ENCODE data around the gene PKP1. TPM values are rescaled to one million over a fixed set of nuclear protein-coding genes. Genes with fewer than 3 reads are reported as not detected.
A peak's percentile ranks its signal among the peaks of the same experiment; 100 is the strongest.

PKP1 gene
- total RNA-seq, 2 donors from 2014 or later = 0.83 to 2.8 TPM

GRCh38 chr1:201319631-201320030 lies 36.3 kb downstream of the PKP1 start:
- peak; percentile 73 for DNase-seq (ENCODE audit: low spot score)
- intact Hi-C loops (cut with DNase I) = no loop called here

DNA sequence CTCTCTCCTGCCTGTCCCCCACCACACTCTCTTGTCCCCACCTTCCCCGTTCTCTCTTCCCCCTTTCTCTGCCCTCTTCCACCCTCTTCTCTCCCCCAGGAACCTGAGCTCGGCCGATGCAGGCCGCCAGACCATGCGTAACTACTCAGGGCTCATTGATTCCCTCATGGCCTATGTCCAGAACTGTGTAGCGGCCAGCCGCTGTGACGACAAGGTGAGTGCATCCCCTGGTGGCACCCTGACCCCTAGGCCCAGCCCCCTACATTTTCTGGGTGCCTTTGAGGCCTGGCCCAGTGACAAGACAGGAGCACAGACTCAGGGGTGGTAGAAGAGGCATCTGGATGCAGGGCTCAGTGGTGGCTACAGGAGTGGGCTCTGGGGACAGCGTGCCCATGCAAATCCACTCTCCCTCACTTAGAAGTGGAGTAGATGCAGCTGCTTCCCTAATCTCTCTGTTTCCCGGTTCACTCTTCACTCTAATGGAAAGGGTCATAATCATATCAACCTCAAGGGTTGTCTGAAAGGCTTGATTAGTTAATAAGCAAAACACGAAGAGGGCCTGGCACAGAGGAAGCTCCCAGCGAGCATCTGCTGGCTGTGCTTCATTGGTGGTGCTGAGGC lies 37.0 kb downstream of the PKP1 start:
- intact Hi-C loops (cut with DNase I) = no loop called here
- DNase-seq (ENCODE audit: low spot score) = peak; percentile 68

DNA sequence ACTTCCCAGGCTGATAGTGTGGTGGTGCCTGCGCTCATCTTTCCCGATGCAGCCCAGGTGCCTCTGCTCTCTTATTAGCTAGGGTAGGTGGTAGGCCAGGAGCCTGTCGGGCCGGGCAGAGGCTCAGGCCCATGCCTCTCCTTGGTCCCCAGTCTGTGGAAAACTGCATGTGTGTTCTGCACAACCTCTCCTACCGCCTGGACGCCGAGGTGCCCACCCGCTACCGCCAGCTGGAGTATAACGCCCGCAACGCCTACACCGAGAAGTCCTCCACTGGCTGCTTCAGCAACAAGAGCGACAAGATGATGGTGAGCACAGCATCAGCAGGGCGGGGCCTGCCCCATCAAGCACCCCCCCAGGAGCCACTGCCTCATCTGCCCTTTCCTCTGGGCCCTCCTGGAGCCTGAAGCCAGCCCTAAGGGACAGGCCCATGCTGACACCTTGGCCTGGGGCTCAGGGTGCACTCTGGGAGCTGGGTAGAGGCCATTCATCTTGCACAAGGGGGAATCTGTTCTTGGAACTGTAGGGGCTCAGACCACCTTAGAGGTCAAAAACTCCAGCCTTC lies 38.6 kb downstream of the PKP1 start:
- intact Hi-C loops (cut with DNase I) = no loop called here
- peak; percentile 73 for DNase-seq (ENCODE audit: low spot score)

- intact Hi-C loops (cut with DNase I) = no loop called here
- DNase-seq (ENCODE audit: low spot score) = peak; percentile 68
These were observed 39.6 kb downstream of the PKP1 start for GRCh38 chr1:201322653-201323510.

DNA sequence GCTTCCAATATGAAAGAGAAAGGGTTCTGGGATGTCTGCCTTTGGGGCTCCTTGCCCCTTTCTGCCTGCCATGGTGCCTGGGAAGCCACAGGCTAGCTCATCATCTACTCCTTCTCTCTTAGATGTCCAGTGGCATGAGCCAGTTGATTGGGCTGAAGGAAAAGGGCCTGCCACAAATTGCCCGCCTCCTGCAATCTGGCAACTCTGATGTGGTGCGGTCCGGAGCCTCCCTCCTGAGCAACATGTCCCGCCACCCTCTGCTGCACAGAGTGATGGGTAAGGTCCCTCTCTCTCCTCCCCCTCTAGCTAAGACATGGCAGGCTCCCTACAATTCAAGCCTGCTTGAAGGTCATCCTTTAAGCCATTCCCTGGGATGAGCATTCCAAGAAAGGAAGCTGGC lies 41.0 kb downstream of the PKP1 start:
- DNase-seq (ENCODE audit: low spot score) = peak; percentile 42

DNA sequence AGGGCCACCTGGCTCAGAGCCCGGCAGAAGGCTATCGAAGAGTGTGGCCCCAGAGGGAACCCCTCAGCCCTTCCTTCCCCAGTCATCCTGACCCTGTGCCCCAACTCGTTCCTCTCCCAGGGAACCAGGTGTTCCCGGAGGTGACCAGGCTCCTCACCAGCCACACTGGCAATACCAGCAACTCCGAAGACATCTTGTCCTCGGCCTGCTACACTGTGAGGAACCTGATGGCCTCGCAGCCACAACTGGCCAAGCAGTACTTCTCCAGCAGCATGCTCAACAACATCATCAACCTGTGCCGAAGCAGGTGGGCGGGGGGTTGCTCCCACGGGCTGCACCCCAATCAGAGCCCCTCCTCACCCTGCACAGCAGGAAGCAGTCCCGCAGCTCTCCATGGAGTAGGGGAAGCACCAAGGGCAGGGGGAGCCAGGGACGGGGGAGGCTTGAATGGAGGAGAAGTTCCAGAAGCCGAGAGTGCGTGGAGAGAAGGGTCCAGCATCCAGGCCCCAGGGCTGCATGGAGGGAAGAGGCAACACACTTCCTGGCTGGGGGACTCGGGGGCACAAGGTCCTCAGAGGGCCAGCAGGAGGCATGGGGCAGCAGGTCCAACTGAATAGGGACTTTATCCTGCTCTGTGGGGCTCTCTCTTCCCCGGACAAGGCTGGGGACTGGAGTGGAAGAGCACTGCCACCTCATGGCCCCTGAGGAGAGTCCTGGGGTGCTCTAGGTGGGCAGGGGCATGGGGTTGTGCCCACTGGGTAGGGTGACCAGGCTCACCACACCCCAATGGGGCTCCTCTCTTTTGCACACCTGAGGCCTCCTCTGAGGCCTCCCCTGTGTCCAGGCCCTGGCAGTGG lies 41.7 kb downstream of the PKP1 start:
- intact Hi-C loops (cut with DNase I) = no loop called here

More for the DNA sequence above, 41.0 kb downstream of the PKP1 start:
- intact Hi-C loops (cut with DNase I) = no loop called here

DNA sequence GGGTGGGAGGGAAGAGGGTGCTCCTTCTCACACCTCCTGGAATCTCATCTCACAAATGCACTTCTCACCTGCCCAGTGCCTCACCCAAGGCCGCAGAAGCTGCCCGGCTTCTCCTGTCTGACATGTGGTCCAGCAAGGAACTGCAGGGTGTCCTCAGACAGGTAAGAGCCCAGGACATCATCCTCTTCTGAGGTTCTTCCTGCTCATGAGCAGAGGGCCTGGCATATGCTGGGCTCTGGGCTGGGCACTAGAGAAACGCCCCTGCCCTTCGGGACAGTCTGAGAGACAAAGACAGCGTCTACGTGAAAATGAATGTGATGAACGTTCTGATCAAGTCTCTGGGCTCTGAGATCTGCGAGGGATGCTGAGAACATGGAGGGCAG lies 42.4 kb downstream of the PKP1 start:
- intact Hi-C loops (cut with DNase I) = no loop called here
- DNase-seq (ENCODE audit: low spot score) = peak; percentile 37

More for the DNA sequence above, 41.7 kb downstream of the PKP1 start:
- peak; percentile 67 for DNase-seq (ENCODE audit: low spot score)

DNA sequence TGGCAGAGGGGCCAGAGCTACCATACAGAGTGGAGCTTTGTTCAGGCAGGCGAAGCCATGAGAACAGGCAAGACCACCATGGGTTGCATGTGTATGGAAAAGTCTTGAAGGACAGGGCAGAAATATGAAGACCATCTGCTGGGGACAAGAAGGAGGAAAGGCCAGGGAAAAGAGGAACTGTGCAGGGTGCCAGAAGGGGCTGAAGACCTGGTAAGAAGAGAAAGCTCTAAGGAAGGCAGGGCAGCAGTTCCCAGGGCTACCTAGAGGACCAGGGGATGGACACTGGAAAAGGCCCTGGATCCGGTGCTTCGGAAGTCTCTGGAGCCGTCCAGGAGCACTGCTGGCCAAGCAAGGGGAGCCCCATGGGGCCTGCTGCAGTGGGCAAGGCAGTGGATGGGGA lies 43.4 kb downstream of the PKP1 start:
- intact Hi-C loops (cut with DNase I) = no loop called here
- peak; percentile 24 for DNase-seq (ENCODE audit: low spot score)

DNA sequence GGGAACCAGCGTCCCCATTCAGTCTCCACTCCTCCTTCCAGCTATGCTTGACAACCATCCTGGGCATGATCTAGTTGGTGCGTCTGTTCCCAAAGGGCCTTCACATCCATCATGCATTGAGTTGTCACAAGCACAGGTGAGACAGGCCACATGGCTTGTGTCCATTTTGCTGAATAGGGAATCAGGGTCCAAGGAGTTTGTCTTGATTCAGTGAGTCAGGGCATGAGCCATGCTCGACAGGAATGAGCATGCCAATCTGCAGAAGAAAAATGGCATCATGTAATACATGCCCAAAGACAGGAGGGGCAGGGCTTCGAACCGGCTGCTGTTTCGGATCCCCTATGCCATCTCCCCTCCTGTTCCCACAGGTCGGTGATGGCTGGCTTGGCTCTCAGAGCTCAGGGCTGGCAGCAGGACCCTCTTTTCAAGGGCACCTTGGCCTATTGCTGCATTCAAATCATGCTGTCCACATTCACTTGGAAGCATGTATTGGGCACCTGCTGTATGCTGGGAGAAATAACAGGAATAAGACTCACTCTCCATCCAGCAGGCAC lies 44.5 kb downstream of the PKP1 start:
- intact Hi-C loops (cut with DNase I) = no loop called here
- DNase-seq (ENCODE audit: low spot score) = peak; percentile 46

GRCh38 chr1:201328576-201328975 lies 45.3 kb downstream of the PKP1 start:
- peak; percentile 52 for DNase-seq (ENCODE audit: low spot score)
- intact Hi-C loops (cut with DNase I) = no loop called here

- intact Hi-C loops (cut with DNase I) = no loop called here
These were observed 46.0 kb downstream of the PKP1 start for GRCh38 chr1:201329286-201329685.

GRCh38 chr1:201329801-201330200 lies 46.5 kb downstream of the PKP1 start:
- intact Hi-C loops (cut with DNase I) = no loop called here
- peak; percentile 46 for DNase-seq (ENCODE audit: low spot score)

More at GRCh38 chr1:201329286-201329685, 46.0 kb downstream of the PKP1 start:
- DNase-seq (ENCODE audit: low spot score) = peak; percentile 64

DNA sequence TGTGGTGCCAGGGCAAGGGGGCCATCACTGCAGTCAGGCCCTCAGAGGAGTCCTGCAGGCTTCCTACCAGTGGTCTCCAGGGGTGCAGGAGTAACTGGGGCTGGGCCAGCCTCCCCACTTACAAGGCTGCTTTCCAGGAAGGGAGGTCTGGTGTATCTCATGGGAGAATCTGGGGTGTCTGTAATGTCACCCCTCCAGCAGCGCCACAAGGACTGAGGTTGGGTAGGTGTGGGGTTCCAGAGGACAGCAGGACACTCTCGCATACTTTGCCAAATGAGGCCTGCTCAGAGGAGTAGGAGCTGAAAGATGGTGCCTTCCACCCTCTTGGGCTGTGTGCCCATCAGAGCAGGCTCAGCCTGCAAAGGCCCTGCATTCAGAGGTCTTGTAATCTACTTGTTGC lies 47.2 kb downstream of the PKP1 start:
- intact Hi-C loops (cut with DNase I) = no loop called here
- peak; percentile 28 for DNase-seq (ENCODE audit: low spot score)

DNA sequence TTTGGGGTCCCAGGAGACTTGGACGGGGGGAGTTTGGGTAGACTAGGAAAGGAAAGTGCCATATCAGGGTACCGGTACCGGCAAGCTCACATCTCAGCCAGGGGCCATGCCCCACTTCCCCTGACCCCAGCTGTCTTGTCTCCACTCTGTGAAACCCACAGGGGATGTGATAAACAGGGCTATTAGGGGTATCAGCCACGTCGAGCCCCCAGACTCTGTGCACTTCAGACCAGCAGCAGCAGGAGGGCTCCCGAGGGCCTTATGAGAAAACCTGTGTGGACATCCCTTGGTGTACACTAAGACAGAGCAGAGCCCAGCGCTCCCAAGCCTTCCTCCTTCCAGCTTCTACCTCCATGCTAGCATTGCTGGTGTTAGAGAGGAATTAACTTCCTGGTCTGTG lies 47.9 kb downstream of the PKP1 start:
- peak; percentile 76 for DNase-seq (ENCODE audit: low spot score)
- intact Hi-C loops (cut with DNase I) = no loop called here

DNA sequence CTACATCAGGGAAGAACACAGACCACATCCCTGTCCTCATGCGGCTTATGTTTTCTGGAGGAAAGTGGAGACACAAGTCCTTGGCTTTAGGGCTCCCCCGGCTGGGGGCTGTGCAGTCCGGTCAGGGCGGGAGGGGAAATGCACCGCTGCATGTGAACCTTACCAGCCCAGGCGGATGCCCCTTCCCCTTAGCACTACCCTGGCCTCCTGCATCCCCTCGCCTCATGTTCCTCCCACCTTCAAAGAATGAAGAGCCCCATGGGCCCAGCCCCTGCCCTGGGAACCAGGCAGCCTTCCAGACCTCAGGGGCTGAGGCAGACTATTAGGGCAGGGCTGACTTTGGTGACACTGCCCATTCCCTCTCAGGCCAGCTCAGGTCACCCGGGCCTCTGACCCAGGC lies 48.7 kb downstream of the PKP1 start:
- DNase-seq (ENCODE audit: low spot score) = peak; percentile 53
- intact Hi-C loops (cut with DNase I) = no loop called here

GRCh38 chr1:201332616-201333335 lies 49.5 kb downstream of the PKP1 start:
- DNase-seq (ENCODE audit: low spot score) = peak; percentile 45
- intact Hi-C loops (cut with DNase I) = no loop called here

DNA sequence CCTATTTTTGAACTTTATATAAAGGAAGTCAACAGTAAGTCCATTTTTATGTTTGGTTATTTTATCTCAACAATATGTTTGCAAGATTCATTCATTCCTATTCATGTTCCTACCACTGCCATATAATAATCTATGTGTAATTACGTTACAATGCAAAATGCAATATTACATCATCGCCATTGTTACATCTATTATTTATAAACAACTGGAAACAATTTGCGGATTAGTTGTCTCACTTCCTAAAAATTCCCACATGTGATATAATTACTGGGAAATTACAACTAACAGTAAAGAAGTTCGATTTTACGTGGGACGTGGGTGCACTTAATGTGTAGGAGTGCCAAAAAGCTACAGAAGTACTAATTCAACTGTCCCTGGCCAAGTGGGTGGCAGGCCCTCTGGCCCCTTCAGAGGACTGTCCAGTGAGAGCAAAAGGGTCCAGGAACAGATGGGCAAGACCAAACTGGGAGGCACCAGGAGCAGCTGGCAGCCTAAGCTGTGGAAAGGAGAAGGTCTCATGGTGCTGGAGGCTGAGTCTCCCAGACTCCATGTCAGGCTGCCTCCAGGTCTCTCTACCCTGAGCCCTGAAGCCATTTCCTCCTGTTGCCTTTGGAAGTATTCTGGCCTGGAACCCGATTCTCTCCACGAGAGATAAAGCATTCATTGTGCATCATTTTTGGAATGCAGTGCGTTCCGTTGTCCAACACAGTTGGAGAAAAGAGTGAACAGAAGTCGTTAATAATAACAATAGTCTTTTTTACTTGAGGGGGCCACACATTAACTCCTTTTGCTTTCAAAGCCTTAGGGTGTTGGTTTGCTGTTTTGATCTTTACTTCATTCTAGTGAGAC lies 51.2 kb downstream of the PKP1 start:
- DNase-seq (ENCODE audit: low spot score) = peak; percentile 11
- intact Hi-C loops (cut with DNase I) = no loop called here

Data from posterior vena cava (tissue), 2 donors.